ENCODE measurements around the gene BAIAP2L1. TPM values are rescaled to one million over a fixed set of nuclear protein-coding genes. Genes with fewer than 3 reads are reported as not detected.
A peak's percentile ranks its signal among the peaks of the same experiment; 100 is the strongest.
"Not testable (repeated sequence)": the region's sequence is repeated elsewhere in the genome, so short reads cannot be mapped to it uniquely, and the experiment has no call there.

The BAIAP2L1 gene
- total RNA-seq, 1 donor from 2014 or later, result 28.0 TPM

DNA sequence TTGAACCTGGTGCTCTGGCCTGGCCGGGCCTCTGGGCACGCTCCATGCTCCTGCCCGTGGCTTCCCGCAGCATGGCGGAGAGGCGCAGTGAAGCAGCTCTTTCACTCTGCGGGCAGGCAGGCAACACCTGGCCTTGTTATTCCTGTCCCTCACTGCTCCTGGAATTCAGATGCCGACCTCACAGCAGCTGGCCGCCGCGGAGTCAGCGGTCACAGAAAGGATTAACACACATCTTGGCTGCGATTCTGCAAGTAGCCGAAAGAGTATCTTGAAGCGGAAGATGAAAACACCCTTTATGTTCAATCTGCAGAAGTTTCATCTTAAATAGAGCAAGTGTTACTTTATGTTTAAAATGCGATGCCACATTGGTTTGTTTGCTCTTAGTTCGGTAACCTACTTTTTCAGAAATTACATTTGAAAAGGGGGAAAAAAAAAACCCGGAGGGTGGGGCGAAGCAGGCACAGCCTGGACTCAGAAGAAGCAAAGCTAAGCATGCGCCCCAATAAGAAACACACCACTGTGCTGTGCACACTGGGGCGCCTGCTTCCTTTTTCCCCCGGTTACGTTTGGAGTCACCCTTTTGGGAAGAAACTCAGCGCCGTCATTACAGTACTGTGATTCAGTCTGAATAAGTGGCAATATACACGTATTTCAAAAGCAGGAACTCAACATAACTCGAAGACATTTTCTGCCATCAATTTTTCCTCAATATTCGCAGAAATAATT lies 77.1 kb downstream of the BAIAP2L1 start:
- no peaks in the 10 kb centered on the region for H3K9me3 Mint-ChIP-seq
- H3K27ac Mint-ChIP-seq, result no peak overlapping the region
- H3K36me3 Mint-ChIP-seq, result no peaks in the 10 kb centered on the region
- peaks cover 15% of the 10 kb centered on the region for H3K4me1 Mint-ChIP-seq (ENCODE audit: unreplicated experiment)
- H3K27me3 Mint-ChIP-seq, result no peaks in the 10 kb centered on the region
- TF ChIP-seq, protein P1, sequence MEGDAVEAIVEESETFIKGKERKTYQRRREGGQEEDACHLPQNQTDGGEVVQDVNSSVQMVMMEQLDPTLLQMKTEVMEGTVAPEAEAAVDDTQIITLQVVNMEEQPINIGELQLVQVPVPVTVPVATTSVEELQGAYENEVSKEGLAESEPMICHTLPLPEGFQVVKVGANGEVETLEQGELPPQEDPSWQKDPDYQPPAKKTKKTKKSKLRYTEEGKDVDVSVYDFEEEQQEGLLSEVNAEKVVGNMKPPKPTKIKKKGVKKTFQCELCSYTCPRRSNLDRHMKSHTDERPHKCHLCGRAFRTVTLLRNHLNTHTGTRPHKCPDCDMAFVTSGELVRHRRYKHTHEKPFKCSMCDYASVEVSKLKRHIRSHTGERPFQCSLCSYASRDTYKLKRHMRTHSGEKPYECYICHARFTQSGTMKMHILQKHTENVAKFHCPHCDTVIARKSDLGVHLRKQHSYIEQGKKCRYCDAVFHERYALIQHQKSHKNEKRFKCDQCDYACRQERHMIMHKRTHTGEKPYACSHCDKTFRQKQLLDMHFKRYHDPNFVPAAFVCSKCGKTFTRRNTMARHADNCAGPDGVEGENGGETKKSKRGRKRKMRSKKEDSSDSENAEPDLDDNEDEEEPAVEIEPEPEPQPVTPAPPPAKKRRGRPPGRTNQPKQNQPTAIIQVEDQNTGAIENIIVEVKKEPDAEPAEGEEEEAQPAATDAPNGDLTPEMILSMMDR (conservative IDR thresholded peaks at IDR 0.05), result no peak
- no peak for DNase-seq (ENCODE audit: extremely low spot score, unreplicated experiment)
- no peak overlapping the region for H3K4me3 Mint-ChIP-seq

DNA sequence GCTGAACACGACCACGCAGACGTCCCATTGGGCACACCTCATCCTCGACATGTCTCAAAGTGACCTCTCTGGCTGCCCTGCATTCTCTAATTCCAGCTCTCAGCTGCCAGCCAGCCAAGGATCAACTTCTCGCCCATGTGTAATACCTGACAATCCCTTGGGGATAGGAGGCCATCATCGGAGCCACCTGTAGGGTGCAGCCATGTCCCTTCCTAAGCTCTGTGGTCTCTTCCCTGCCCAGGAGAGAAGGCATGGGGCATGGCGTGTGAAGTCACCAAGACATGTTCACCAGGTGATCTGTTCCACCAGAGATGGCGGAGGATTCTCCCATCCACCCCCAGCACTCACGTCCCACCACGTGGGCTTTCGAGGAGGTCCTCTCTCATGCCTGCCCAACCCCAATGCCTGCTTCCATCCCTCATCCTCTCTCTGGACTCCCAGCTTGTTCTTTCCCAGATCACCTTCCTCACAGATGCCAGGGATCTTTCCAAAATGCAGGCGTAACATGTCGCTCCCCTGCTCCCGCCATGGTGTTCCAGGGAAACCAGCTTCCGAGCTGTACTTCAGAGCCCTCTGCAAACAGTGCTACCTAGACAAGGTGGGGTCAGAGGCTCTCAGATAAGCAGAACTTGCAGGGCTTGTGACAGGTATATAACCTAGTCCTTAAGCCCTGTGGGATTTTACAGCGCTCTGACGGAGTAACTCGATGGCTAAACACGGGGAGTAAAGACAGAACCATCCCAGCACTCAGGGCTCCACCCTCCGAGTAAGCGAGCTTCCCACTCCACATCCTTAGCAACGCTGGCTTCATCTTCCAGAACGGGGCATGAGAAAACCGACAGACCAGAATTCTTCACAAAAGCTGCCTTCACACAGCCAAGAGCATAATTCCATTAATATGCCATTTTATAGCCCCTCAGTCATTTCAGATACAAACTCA lies 78.3 kb downstream of the BAIAP2L1 start:
- H3K4me3 Mint-ChIP-seq, result no peak overlapping the region
- H3K27ac Mint-ChIP-seq, result peak overlapping the region; percentile 66
- H3K27me3 Mint-ChIP-seq, result no peaks in the 10 kb centered on the region
- H3K9me3 Mint-ChIP-seq, result no peaks in the 10 kb centered on the region
- peaks cover 15% of the 10 kb centered on the region for H3K4me1 Mint-ChIP-seq (ENCODE audit: unreplicated experiment)
- DNase-seq (ENCODE audit: extremely low spot score, unreplicated experiment), result no peak
- TF ChIP-seq, protein P1 (conservative IDR thresholded peaks at IDR 0.05), result no peak
- peaks cover 6% of the 10 kb centered on the region for H3K36me3 Mint-ChIP-seq

DNA sequence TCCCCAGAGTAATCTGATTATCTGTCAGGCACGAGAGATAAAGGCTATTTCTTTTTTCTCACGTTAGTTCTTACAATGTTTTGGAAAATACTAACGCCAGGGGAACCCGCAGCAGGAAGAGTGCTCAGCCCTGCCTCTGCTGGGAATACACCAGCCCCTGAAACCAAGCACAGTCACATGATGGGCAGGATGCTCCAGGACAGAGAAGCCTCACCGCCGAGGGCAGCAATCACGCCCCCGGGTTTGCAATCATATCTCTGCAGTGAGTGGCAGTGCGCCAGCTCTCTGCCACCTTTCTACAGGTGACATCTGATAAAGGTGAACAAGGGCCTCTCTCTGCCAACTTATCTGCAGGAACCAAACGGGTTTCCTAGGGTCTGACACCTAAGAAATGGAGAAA lies 79.6 kb downstream of the BAIAP2L1 start:
- no peaks in the 10 kb centered on the region for H3K27me3 Mint-ChIP-seq

DNA sequence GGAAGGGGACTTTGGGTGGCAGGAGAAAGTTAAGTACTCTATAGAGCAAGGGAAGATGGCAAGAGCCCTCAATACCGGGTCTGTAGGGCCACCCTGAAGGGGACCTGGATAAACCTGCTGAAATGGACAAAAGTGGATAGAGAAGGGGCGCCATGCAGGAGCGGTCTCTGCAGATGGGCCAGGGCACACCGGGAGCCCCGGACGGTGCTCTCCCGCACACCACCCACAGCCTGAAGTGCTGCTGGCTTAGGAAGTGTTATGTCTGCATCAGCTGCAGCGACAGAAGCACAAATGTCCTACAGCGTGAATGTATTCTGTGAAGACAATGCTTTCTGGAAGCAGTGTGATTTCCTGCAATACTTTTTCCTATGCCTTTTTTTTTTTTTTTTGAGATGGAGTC lies 81.7 kb downstream of the BAIAP2L1 start:
- peaks cover 11% of the 10 kb centered on the region for H3K4me1 Mint-ChIP-seq (ENCODE audit: unreplicated experiment)
- no peak overlapping the region for H3K4me3 Mint-ChIP-seq
- H3K9me3 Mint-ChIP-seq, result no peaks in the 10 kb centered on the region
- no peak for DNase-seq (ENCODE audit: extremely low spot score, unreplicated experiment)
- TF ChIP-seq, protein P1 (conservative IDR thresholded peaks at IDR 0.05), result no peak
- H3K27ac Mint-ChIP-seq, result no peak overlapping the region
- peaks cover 27% of the 10 kb centered on the region for H3K36me3 Mint-ChIP-seq
- H3K27me3 Mint-ChIP-seq, result no peaks in the 10 kb centered on the region

More for the DNA sequence above, 79.6 kb downstream of the BAIAP2L1 start:
- DNase-seq (ENCODE audit: extremely low spot score, unreplicated experiment), result no peak
- H3K4me1 Mint-ChIP-seq (ENCODE audit: unreplicated experiment), result peaks cover 11% of the 10 kb centered on the region
- no peak overlapping the region for H3K4me3 Mint-ChIP-seq
- H3K9me3 Mint-ChIP-seq, result no peaks in the 10 kb centered on the region
- H3K36me3 Mint-ChIP-seq, result peaks cover 18% of the 10 kb centered on the region
- H3K27ac Mint-ChIP-seq, result no peak overlapping the region
- TF ChIP-seq, protein P1 (conservative IDR thresholded peaks at IDR 0.05), result no peak

DNA sequence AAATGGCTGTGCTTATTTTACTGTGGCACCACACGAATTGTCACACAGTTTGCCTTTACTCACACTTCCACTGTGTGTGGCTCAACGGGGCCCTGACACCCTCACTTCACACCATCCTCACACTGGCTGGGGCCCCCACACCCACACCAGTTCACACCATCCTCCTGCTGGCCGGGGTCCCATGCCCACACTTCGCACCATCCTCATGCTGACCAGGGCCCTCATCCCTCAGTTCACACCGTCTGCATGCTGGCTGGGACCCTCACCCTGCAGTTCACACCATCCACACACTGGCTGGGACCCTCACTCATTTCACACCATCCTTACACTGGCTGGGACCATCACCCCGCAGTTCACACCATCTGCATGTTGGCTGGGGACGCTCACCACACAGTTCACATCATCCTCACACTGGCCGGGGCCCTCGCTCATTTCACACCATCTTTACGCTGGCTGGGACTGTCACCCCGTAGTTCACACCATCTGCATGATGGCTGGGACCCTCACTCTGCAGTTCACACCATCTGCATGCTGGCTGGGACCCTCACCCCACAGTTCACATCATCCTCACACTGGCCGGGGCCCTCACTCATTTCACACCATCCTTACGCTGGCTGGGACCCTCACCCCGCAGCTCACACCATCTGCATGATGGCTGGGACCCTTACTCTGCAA lies 83.4 kb downstream of the BAIAP2L1 start:
- DNase-seq (ENCODE audit: extremely low spot score, unreplicated experiment), result no peak
- TF ChIP-seq, protein P1 (conservative IDR thresholded peaks at IDR 0.05), result no peak
- Mint-ChIP-seq H3K4me3 (no peak overlapping the region), H3K9me3 (no peaks in the 10 kb centered on the region), H3K27ac (peak overlapping the region; percentile 66), H3K27me3 (no peaks in the 10 kb centered on the region), H3K4me1 (ENCODE audit: unreplicated experiment) (peaks cover under 1% of the 10 kb centered on the region), H3K36me3 (peaks cover 29% of the 10 kb centered on the region)

DNA sequence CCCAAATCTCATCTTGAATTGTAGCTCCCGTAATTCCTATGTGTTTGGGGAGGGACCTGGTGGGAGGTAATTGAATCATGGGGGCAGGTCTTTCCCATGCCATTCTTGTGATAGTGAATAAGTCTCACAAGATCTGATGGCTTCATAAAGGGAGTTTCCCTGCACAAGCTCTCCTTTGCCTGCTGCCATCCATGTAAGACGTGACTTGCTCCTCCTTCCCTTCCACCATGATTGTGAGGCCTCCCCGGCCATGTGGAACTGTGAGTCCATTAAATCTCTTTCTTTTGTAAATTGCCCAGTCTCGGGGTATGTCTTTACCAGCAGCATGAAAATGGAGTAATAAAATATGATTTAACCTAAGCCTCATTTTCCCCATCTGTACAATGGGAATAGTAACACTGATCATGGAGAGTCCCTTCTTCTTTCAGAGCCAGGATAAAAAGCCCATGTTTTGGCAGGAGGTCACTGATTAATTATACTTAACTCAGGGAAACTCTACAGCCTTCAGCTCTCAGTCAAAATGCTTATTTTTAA lies 84.8 kb downstream of the BAIAP2L1 start:
- not testable (repeated sequence) for DNase-seq (ENCODE audit: extremely low spot score, unreplicated experiment); H3K9me3 Mint-ChIP-seq; H3K27ac Mint-ChIP-seq; H3K4me3 Mint-ChIP-seq; H3K4me1 Mint-ChIP-seq (ENCODE audit: unreplicated experiment); H3K27me3 Mint-ChIP-seq
- H3K36me3 Mint-ChIP-seq, result peaks cover 33% of the 10 kb centered on the region
